GM19468 (cell line): ENCODE measurements around the gene PLEK.
"Not testable (repeated sequence)": the region's sequence is repeated elsewhere in the genome, so short reads cannot be mapped to it uniquely, and the experiment has no call there.

Source experiments
- ATAC-seq: cut with Tn5 transposase; IDR thresholded peaks from one replicate; pipeline ENCODE4 v1.9.1; 2021; ENCODE audit warnings: mild to moderate bottlenecking, moderate library complexity, moderate number of reproducible peaks; ENCODE audit not compliant: unreplicated experiment; ENCODE audit errors: extremely low read depth

Gene PLEK

GRCh38 chr2:68351997-68352396 lies 13.1 kb upstream of the PLEK start:
- ATAC-seq: no peak

DNA sequence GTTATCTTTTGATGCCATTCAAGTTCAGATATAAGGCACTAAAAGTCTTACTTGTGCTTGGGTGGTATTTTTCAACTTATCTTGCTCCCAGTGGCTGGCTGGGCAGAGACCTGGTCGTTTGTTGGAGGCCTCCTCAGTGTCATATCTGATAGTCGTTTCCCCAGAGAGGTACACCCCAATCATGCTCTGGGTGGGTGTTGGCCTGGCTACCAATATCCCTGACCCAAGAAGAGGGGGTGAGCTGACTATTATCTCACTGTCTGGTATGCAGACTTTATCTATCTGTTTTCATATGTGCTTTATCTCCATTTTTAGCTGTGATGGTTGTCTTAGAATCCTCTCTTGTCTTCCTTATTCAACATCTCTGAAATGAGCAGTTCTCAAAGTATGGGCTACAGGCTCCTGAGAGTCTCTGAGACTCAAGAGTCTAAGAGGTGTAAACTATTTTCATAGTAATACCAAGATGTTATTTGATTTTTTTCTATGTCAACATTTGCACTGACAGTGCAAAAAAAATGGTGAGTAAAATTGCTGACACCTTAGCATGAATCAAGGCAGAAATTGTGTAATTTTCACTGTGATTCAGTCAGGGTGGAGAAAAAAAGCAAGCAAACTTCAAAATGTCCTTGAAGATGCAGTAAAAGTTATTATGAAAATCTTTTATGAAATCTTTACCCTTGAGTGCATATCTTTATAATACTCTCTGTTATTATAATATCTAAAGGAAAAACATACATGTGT lies 12.3 kb upstream of the PLEK start:
- ATAC-seq: no peak

DNA sequence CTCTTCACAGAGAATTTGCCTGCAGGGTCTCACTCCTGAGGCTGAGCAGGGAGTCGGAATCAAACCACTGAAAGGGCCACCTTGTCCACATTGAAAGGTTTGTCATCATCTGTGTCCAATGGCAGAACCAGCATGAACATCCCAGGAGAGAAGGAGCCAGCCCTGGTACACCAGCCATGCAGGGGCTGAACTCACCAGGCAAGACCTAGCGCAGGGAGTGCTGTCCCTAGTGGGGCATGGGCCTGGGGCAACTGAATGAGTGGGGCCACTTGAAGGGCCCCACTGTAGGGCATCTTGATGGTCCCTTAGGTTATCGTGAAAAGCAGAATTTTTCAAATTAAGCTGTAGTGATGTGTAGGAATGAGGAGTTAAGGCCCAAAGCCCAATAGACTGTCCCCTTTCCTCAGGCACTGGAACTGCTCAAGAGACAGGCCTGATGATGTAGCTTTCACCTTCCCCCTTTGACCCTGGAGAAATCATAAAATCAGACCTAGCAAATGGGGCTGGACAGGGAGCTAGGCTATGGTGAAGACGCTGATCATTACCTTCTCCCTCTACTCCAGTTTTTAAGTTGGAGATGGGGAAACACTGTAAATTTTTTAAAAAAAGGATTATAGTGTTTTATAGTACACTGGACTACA lies 8.4 kb upstream of the PLEK start:
- no peak for ATAC-seq

GRCh38 chr2:68357605-68358337 lies 7.3 kb upstream of the PLEK start:
- peak; percentile 62 for ATAC-seq

- ATAC-seq: no peak
Measured at GRCh38 chr2:68359889-68360288, 5.2 kb upstream of the PLEK start.

DNA sequence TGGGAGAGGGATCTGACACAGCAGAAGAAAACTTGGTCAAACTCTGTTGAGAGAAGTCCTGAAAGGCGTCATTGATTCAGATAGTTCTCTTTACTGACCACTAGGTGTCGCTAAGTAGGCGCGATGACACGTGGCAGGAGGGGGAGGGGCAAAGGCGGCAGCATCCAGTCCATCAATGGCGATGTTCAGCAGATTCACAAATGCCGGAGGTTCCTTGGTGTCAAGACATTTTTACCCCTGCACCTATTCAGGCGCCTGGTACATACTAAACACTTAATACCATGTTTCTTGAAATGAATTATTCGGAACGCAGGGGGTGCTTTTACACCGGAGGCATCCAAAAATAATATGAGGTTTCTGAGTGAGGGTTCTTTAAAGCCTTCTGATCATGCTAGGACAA lies 3.0 kb upstream of the PLEK start:
- ATAC-seq: no peak

DNA sequence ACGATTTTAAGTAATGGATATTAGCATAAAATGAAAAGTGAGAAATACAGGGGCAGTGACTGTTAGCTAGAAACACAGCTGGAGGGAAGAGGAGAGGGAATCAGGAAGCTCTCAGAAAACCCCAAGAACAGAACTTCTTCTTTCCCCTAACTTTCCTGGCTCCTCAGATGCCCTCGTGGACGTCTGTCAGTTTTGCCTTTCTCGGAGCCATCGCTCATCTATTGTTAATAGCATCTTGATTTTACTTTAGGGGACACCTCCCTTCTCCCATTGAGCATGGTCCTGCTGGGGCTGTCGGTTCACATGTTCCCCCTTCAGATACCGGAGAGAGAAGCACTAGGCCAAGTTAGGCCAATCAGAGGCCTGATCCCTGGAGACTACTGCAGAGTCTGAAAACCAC lies 2.3 kb upstream of the PLEK start:
- no peak for ATAC-seq

GRCh38 chr2:68363721-68364120 lies 1.4 kb upstream of the PLEK start:
- no peak for ATAC-seq

GRCh38 chr2:68366083-68366560 lies 1.0 kb downstream of the PLEK start:
- no peak for ATAC-seq

- no peak for ATAC-seq
Measured at GRCh38 chr2:68367953-68368653, 3.0 kb downstream of the PLEK start.

DNA sequence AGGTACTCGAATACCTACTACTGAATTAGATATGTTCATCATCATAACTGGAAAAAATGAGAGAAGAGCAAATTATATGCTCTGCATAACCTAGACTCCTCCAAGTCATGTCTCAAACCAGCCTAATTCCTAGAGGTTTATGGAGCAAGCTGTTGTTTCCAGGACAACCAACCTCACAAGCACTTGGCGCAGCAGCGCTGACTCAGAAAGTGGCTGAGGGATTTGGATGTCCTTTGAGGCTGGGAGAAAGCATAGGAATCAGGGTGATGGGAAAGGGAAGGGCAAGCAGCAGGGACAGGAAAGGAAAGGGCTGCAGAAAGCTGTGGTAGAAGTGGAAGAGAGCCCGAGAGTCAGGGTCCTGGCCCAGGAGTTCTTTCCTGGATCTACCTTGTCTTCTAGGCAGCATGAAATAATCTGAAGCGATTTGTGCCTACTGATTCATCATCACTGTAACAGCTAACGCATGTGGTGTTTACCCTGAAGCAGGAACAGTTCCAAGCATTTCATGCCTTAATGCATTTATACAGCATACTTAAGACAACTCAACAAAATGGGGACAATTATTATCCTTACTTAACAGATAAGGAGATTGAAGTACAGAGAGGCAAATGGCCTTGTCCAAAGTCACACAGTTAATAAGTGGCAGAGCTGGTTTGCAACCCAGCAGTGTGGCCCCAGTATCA lies 3.7 kb downstream of the PLEK start:
- ATAC-seq: no peak

- no peak for ATAC-seq
Measured at GRCh38 chr2:68369337-68369734, 4.3 kb downstream of the PLEK start.

GRCh38 chr2:68371138-68371537 lies 6.1 kb downstream of the PLEK start:
- ATAC-seq: no peak

DNA sequence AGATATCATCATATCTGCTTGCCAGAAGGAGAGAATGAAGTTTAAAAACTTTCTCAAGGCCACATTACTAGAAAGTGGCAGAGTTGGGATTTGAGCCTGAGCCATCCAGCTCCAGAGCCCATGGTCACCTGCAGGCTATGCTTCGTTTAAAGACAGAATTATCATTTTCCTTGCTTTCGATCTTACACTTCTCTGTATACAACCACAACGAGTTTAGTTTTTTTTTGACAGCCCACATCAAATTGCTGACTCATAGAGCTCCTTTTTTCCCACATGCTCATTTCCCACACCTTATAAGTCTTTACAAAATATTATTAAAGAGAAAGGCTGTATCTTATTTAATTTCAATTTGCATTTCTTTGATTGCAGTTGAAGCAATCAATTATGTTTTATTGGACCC lies 6.5 kb downstream of the PLEK start:
- no peak for ATAC-seq

- ATAC-seq: no peak
Measured at GRCh38 chr2:68372485-68372884, 7.4 kb downstream of the PLEK start.

DNA sequence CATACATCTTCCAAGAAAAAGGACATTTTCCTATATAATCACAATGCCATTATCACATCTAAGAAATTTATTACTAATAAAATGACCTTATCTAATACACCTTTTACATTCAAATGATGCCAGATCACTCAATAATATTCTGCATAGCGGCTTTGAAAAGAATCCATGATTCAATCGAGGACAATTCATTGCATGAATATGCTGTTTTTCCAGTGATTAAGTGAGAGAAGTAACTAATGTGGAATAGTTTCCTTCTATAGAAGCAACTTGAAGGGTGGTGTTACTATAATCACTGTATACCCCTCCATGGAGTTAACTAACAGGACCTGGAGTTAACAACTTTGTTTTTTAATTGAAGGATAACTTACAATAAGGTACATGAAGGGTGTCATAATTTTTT lies 9.1 kb downstream of the PLEK start:
- ATAC-seq: no peak

DNA sequence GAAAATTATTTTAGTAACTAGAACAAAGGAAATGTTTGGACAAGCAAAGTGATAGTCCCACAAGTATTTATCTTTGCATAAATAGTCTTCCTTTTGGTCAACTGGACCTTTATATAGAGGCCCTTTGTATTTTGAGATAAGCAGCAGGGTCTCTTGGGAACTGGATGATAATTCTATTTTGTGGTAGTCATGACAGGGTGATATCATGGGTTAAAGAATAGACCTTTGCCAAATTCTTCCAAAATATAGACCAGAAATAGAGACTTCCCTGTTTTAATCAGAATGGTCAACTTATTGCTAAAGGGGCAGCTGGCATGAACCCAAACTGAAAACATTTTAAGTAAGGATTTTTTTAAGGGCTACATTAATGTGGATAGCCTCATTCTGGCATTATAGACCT lies 10.5 kb downstream of the PLEK start:
- no peak for ATAC-seq

GRCh38 chr2:68377137-68377780 lies 12.2 kb downstream of the PLEK start:
- no peak for ATAC-seq

DNA sequence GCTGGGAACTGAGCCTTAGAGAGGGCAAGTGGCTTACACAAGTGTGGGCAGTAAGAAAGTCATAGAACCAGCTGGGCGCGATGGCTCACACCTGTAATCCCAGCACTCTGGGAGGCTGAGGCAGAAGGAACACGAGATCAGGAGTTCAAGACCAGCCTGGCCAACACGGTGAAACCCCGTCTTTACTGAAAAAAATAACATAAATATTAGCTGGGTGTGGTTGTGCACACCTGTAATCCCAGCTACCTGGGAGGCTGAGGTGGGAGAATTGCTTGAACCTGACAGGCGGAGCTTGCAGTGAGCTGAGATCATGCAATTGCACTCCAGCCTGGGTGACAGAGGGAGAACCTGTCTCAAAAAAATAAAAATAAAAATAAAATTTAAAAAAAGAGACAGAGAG lies 13.7 kb downstream of the PLEK start:
- not testable (repeated sequence) for ATAC-seq
